Mucosa of stomach (tissue), 1 donor: ENCODE measurements around the gene SRD5A3.
A peak's percentile ranks its signal among the peaks of the same experiment; 100 is the strongest.

Source experiments
- H3K27me3 ChIP-seq: one replicate; pipeline ENCODE4 v1.7.0; 2013; ENCODE audit warnings: mild to moderate bottlenecking, low read length; ENCODE audit not compliant: control insufficient read depth, insufficient read depth
- H3K36me3 ChIP-seq: one replicate; pipeline ENCODE4 v1.7.0; 2013; ENCODE audit warnings: low read length; ENCODE audit not compliant: control insufficient read depth, insufficient read depth
- H3K4me1 ChIP-seq: one replicate; pipeline ENCODE4 v1.7.0; 2013; ENCODE audit warnings: mild to moderate bottlenecking, low read length; ENCODE audit not compliant: control insufficient read depth, insufficient read depth
- H3K4me3 ChIP-seq: one replicate; pipeline ENCODE4 v1.7.0; 2013; ENCODE audit warnings: low read length
- H3K9ac ChIP-seq: one replicate; pipeline ENCODE4 v1.7.0; 2013; ENCODE audit warnings: mild to moderate bottlenecking, low read length, moderate library complexity
- H3K9me3 ChIP-seq: one replicate; pipeline ENCODE4 v1.7.0; 2013; ENCODE audit warnings: mild to moderate bottlenecking, low read length, moderate library complexity; ENCODE audit not compliant: control insufficient read depth
- donor health status: Pancreatic carcinoma.

Gene SRD5A3

GRCh38 chr4:55364691-55365344 lies 18.8 kb downstream of the SRD5A3 start:
- Histone ChIP-seq H3K36me3 (no peaks in the 10 kb centered on the region), H3K27me3 (no peaks in the 10 kb centered on the region), H3K4me3 (no peak overlapping the region), H3K4me1 (no peaks in the 10 kb centered on the region), H3K9ac (no peak overlapping the region), H3K9me3 (no peaks in the 10 kb centered on the region)

GRCh38 chr4:55365345-55365728 lies 19.3 kb downstream of the SRD5A3 start:
- Histone ChIP-seq H3K4me1 (no peaks in the 10 kb centered on the region), H3K9ac (no peak overlapping the region), H3K9me3 (no peaks in the 10 kb centered on the region), H3K27me3 (no peaks in the 10 kb centered on the region), H3K4me3 (no peak overlapping the region), H3K36me3 (no peaks in the 10 kb centered on the region)

GRCh38 chr4:55366621-55367020 lies 20.6 kb downstream of the SRD5A3 start:
- H3K9ac ChIP-seq: no peak overlapping the region
- H3K9me3 ChIP-seq: no peaks in the 10 kb centered on the region
- no peak overlapping the region for H3K4me3 ChIP-seq
- no peaks in the 10 kb centered on the region for H3K27me3 ChIP-seq
- H3K36me3 ChIP-seq: no peaks in the 10 kb centered on the region
- no peaks in the 10 kb centered on the region for H3K4me1 ChIP-seq

- no peaks in the 10 kb centered on the region for H3K27me3 ChIP-seq
- H3K9ac ChIP-seq: no peak overlapping the region
- no peak overlapping the region for H3K4me3 ChIP-seq
- H3K9me3 ChIP-seq: no peaks in the 10 kb centered on the region
- H3K4me1 ChIP-seq: no peaks in the 10 kb centered on the region
- H3K36me3 ChIP-seq: no peaks in the 10 kb centered on the region
These were observed 21.2 kb downstream of the SRD5A3 start for GRCh38 chr4:55367084-55367722.

- H3K4me1 ChIP-seq: no peaks in the 10 kb centered on the region
- H3K9ac ChIP-seq: no peak overlapping the region
- no peaks in the 10 kb centered on the region for H3K27me3 ChIP-seq
- H3K4me3 ChIP-seq: no peak overlapping the region
- H3K36me3 ChIP-seq: no peaks in the 10 kb centered on the region
- no peaks in the 10 kb centered on the region for H3K9me3 ChIP-seq
These were observed 23.9 kb downstream of the SRD5A3 start for GRCh38 chr4:55369968-55370367.

GRCh38 chr4:55372259-55372658 lies 26.2 kb downstream of the SRD5A3 start:
- Histone ChIP-seq H3K9me3 (no peaks in the 10 kb centered on the region), H3K36me3 (no peaks in the 10 kb centered on the region), H3K27me3 (no peaks in the 10 kb centered on the region), H3K9ac (no peak overlapping the region), H3K4me3 (no peak overlapping the region), H3K4me1 (no peaks in the 10 kb centered on the region)

- Histone ChIP-seq H3K27me3 (no peaks in the 10 kb centered on the region), H3K9me3 (no peaks in the 10 kb centered on the region), H3K4me3 (no peak overlapping the region), H3K36me3 (no peaks in the 10 kb centered on the region), H3K9ac (no peak overlapping the region), H3K4me1 (peaks cover under 1% of the 10 kb centered on the region)
These were observed 27.4 kb downstream of the SRD5A3 start for GRCh38 chr4:55373461-55373860.

GRCh38 chr4:55376698-55377097 lies 30.7 kb downstream of the SRD5A3 start:
- H3K4me1 ChIP-seq: peaks cover 4% of the 10 kb centered on the region
- no peaks in the 10 kb centered on the region for H3K9me3 ChIP-seq
- no peak overlapping the region for H3K4me3 ChIP-seq
- H3K36me3 ChIP-seq: no peaks in the 10 kb centered on the region
- H3K9ac ChIP-seq: no peak overlapping the region
- no peaks in the 10 kb centered on the region for H3K27me3 ChIP-seq

- Histone ChIP-seq H3K27me3 (no peaks in the 10 kb centered on the region), H3K9me3 (no peaks in the 10 kb centered on the region), H3K36me3 (no peaks in the 10 kb centered on the region), H3K9ac (no peak overlapping the region), H3K4me3 (peak overlapping the region; percentile 22), H3K4me1 (peaks cover 4% of the 10 kb centered on the region)
These were observed 32.8 kb downstream of the SRD5A3 start for GRCh38 chr4:55378617-55379467.

GRCh38 chr4:55380576-55380975 lies 34.5 kb downstream of the SRD5A3 start:
- peaks cover 4% of the 10 kb centered on the region for H3K4me1 ChIP-seq
- no peaks in the 10 kb centered on the region for H3K36me3 ChIP-seq
- H3K9me3 ChIP-seq: no peaks in the 10 kb centered on the region

GRCh38 chr4:55381502-55381901 lies 35.5 kb downstream of the SRD5A3 start:
- Histone ChIP-seq H3K36me3 (no peaks in the 10 kb centered on the region), H3K9ac (no peak overlapping the region)

More at GRCh38 chr4:55380576-55380975, 34.5 kb downstream of the SRD5A3 start:
- Histone ChIP-seq H3K27me3 (no peaks in the 10 kb centered on the region), H3K4me3 (no peak overlapping the region), H3K9ac (no peak overlapping the region)

GRCh38 chr4:55382488-55383003 lies 36.5 kb downstream of the SRD5A3 start:
- Histone ChIP-seq H3K9me3 (no peaks in the 10 kb centered on the region), H3K27me3 (no peaks in the 10 kb centered on the region), H3K4me1 (peaks cover 4% of the 10 kb centered on the region), H3K9ac (no peak overlapping the region), H3K4me3 (no peak overlapping the region), H3K36me3 (no peaks in the 10 kb centered on the region)

More at GRCh38 chr4:55381502-55381901, 35.5 kb downstream of the SRD5A3 start:
- H3K27me3 ChIP-seq: no peaks in the 10 kb centered on the region
- H3K4me1 ChIP-seq: peaks cover 4% of the 10 kb centered on the region
- H3K4me3 ChIP-seq: no peak overlapping the region
- no peaks in the 10 kb centered on the region for H3K9me3 ChIP-seq
